Stimulated activated CD4-positive, alpha-beta T cell treated with anti-CD3 and anti-CD28 coated beads, Interleukin-12 subunit alpha, Interleukin-12 subunit beta, amount 100 ng/mL, for 4 hours (primary cell): ENCODE data around the gene MYADML2.

Experiments used
- DNase-seq: peaks from one replicate; pipeline ENCODE4 v3.0.0-alpha.2; 2020

MYADML2 gene

DNA sequence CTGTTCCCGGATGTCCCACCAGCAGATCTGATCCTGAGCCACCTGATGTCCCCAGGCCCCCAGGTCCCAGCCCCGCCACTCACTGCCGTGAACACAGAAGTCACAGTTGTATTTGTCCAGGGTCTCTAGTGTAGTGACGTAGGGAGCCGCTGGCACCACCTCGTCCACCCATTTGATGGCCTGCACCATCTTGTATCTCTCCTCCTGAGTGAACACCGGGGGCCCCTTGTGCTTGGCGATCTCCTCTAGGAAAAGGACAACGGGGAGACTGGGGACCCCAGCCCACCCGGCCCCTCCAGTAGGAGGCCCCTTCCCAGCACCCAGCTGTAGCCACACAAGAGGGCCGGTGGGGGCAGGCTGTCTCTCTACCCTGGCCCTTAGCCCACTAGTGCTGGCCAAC, 38.2 kb downstream of the MYADML2 start:
- no peak for DNase-seq

DNA sequence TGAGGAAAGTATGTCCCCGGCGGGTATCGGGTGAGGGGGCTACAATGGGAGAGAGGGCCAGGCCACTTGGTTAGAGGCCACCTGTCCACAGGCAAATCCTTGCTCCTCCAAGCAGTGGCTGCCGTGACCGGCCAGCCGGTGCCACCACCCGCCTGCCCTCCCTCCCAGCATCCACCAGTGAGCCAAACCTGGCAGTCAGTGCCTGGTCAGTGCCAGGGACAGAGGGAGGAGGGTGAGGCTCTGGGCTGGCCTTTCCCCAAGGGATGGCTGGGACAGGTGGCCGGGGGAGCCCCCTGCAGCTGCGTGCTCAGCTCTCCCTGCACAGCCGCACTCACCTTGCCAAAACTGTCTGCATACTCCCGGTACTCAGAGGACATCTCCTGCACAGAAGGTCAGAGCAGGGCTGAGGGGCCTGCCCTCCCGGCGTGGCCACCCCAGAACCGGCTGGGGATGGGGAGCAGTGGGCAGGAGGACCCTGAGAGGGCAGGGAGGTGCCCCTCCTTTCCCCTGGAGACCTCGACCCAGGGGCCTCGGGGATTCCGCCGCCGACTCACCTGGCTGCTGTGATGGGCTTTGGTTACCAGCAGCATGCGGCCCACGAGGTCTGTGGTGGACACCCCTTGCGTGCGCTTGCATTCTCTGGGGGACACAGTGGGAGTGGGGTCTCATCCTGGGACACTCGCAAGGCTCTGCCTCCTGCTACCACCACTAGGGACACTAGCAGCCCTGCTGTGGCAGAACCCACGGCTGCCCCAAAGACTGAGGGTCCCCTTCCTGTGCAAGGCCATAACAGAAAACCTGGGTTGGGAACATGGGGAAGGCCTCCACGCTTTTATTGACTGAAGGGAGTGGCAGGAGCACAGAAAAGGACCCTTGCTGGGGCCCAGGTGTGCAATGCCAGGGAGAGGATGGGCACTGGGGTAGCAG, 39.6 kb downstream of the MYADML2 start:
- no peak for DNase-seq

GRCh38 chr17:81906476-81907218, 40.4 kb downstream of the MYADML2 start:
- no peak for DNase-seq

DNA sequence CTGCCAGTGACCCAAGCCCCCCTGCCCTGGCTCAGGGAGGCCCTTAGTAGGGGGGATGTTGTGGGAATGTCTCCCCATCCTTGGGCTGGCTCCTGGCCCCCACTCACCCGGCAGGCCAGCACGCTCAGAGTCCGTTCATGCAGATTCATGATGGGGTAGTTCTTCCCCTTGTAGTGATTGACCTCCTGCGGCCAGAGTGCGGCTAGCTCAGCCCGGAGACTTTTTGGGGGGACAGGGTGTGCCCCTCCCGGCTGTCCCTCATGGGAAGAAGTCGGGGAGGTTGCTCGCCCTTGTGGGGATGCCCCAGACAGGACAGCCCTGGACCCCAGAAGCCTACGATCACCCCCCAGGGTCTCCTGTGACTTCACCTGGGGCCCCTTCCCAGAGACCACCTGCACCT, 41.0 kb downstream of the MYADML2 start:
- DNase-seq = no peak

DNA sequence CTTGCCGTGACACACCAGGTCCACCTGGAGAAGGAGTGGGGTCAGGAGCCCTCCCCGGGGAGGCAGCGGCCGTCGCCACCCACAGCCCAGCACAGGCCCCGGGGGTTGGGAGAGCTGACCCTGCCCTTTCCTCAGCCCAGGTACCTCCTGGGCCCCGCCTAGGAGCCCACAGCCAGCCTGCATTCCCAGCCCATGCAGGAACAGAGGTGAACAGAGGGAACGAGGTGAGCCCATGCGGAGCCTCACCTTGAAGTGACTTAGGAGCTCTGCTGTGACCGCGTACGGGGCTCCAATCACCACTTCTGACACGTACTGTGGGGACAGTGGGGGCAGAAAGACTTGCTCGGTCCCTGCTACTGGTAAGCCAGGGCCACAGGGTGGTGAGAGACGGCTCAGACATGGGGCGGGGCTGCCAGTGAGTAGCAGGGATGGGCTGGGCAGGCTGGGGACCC, 41.6 kb downstream of the MYADML2 start:
- no peak for DNase-seq

DNA sequence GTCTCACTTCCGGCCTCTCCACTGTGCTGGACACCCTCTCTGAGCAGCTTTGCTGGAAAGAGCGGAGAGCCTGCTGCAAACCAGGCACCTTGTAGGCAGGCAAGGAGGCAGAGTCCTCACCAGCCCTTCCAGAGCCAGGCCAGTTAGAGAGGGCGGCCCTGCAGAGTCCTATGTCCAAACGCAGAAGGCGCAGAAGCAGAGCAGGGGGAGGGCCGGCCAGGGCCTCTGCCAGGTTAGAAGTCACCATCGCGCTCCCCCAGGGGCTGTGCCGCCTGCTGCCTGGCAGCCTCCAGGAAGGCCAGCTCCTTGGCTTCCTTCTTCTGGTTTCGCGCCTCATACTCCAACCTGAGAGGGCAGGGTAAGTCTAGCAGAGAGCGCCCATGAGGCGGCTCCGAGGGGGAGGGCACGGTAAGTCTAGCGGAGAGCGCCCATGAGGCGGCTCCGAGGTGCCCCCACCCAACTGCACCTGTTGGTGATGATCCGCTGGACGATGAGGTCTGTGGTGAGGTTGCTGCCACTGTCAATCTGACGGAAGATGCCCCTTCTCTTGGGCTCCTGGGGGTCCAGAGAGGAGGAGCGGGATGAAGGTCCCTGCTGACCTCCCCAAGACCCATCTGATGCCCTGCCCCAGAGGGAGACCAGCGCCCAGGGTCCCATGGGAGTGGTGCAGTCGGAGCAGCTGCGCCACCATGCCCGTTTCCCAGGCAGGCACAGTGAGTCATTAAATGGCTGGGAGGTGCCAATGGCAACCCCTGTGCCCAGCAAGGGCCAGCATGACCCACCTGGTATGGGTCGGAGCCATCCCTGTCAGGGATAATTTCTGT, 42.2 kb downstream of the MYADML2 start:
- DNase-seq = no peak

DNA sequence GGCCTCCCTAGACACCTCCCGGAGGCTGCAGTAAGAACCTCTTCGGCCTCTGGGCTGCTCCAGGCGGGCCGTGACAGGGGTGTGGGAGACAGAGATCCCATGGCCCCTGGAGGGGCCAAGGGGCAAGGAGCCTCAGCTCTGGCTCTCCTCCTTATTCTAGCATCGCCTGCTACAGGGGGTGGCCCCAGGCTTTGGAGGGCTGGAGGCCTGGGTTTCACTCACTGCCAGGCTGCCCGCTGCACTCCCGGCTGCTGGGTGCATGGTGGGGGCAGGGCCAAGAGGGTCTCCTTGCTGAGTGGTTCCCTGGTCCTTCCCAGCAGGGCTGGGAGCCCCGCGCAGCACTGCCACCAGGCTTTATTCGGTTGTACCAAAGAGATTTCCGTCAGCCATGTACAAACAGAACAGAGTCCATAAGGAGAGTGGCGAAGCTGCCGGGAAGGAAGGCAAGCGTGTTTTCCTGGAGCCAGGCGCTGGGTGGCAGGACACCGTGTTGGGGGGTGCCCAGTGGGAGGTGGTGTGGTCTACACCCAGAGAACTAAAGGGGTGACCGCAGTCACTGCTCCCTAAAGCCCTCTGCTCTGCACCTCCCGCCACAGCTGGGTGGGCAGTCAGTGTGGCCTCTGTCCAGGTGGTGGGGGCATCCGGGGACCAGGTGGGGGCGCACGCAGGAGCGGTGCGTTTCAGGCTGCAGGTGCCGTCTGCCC, 43.0 kb downstream of the MYADML2 start:
- DNase-seq = no peak

DNA sequence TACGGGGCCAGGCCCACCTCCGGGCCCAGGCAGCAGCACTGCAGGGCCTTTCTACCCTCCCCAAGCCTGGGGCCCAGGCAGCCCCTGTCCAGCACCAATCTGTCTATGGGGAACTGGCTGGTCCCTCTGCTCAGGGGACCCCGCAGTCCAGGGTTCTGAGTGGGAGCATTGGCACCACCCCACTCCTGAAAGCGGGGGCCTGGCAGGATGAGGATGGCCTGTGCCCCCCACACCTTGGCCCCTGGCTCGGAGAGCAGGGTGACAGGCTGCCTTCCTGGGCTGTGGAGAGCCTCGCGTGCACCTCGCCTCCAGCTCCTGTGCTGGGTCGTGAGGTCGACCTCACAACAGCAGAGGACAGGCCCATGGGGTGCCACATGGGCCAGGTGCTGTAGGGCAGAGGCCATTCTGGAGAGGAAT, 43.6 kb downstream of the MYADML2 start:
- DNase-seq = no peak

DNA sequence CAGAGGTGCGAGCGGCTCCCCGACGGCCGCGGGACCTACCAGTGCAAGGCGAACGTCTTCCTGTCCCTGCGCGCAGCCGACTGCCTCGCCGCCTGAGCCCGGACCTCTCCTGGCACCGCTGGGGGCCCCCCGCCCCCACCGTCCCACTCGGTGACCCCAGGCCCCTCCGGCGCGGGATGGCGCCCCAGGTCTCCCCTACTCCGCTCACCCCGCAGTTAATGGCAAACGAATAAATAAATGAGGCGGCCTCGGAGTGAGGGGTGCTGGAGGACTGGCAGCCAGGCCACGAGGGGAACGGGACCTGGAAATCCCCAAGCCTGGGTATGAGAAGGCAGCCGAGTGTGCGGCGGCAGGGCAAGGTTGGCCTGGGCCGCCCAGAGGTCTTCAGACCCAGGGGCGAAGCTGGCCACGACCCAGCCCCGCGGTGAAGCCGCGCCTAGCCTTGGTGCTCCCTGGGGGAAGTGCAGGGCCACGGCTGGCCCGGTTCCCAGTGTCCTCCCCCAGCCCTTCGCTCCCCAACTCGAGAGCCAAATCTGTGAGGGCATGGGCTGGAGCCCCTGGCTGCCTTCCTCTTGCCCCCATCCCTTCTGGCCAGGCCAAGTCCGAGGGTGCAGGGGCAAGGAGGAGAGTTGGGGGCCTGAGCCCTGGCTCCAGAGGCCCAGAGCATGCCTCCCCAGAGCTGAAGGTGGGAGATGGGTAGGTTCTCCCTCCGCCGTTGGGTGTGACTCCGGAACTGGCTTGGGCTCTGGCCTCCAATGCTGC, 44.2 kb downstream of the MYADML2 start:
- DNase-seq = no peak

DNA sequence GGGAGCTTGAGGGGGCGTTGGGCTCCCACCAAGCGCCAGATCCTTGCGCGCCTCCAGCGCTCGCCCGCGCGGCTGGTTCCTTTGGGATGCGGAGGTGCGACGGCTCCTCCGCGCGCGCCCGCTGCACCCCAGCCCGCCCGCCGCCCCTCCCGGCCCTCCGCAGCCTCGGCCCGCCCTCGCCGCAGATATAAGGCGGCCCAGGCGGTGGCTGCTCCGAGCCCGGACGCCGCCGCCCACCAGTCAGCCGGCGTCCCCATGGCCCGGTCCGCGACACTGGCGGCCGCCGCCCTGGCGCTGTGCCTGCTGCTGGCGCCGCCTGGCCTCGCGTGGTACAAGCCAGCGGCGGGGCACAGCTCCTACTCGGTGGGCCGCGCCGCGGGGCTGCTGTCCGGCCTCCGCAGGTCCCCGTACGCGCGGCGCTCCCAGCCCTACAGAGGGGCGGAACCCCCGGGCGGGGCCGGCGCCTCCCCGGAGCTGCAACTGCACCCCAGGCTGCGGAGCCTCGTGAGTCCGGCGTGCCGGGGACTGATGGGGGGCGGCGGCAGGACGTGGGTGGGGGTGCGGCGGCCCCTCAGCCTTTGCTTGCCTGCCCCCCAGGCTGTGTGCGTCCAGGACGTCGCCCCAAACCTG, 44.9 kb downstream of the MYADML2 start, which contains the start of gene NPB:
NPB (plus strand) TSS at position 216 of the 630 bp plus-strand sequence; CDS start at position 256, 40 bp downstream.
- no peak for DNase-seq

- DNase-seq = no peak
Observed at GRCh38 chr17:81901167-81902022, 45.6 kb downstream of the MYADML2 start.

- no peak for DNase-seq
Observed at GRCh38 chr17:81900181-81900820, 46.7 kb downstream of the MYADML2 start.

GRCh38 chr17:81899514-81900166, 47.4 kb downstream of the MYADML2 start:
- no peak for DNase-seq

DNA sequence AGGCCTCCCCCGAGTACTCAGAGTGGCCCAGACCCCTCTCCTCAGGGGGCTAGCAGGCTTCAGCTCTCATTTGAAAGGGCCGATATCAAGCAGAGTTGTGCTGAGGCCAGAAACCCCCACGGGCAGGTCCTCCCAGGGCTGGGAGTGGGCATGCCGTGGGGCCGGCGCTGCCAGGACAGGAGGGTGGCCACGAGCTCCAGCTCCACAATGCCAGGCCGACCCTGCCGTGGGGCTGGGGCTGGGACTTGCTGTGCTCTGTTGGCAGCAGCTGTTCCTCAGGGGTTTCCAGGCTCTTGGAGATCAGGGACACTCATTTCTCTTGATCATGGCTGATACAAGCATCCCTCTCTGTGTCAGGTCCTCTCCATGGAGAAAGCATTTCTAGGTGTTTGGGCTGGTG, 48.1 kb downstream of the MYADML2 start:
- DNase-seq = no peak

GRCh38 chr17:81898029-81898866, 48.8 kb downstream of the MYADML2 start:
- DNase-seq = no peak

GRCh38 chr17:81895400-81895799, 51.6 kb downstream of the MYADML2 start:
- DNase-seq = no peak

DNA sequence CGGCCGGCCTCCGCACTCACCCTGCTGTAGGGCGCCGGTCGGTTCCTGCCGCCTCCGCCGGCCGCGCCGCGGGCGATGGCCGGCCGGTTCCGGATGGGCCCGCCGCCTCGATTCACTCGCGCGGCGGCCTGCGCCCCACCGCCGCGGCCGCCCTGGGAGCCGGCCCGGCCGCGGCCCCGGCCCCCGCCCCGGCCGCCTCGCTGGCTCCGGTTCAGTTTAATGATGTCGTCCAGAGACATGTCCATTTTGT, 55.8 kb downstream of the MYADML2 start:
- no peak for DNase-seq
